SK-N-SH (cell line): Measurements from ENCODE around the gene DQX1.

Experiments
- FOXM1 ChIP-seq: IDR thresholded peaks from 2 replicates; pipeline ENCODE4 v1.4.0; 2012; ENCODE audit warnings: low read depth, mild to moderate bottlenecking
- POLR2AphosphoS5 ChIP-seq: IDR thresholded peaks from 2 replicates; pipeline ENCODE4 v1.6.1; 2012; ENCODE audit warnings: low read depth, low read length
- RAD21 ChIP-seq: IDR thresholded peaks from 2 replicates; pipeline ENCODE4 v1.6.1; 2012; ENCODE audit warnings: mild to moderate bottlenecking, low read length
- YY1 ChIP-seq: IDR thresholded peaks from 2 replicates; pipeline ENCODE4 v1.4.0; 2012; ENCODE audit warnings: low read depth, mild to moderate bottlenecking
- TF ChIP-seq, protein P1 (sequence below): fragments of 200-600 bp; sonication (generic); IDR thresholded peaks from 2 replicates; pipeline ENCODE4 v1.6.1; 2017; ENCODE audit warnings: antibody characterized with exemption, mild to moderate bottlenecking, moderate library complexity
- TF ChIP-seq, protein P2 (sequence below): IDR thresholded peaks from 2 replicates; pipeline ENCODE4 v1.6.1; 2012; ENCODE audit warnings: mild to moderate bottlenecking, low read depth, low read length, moderate library complexity

DNA sequence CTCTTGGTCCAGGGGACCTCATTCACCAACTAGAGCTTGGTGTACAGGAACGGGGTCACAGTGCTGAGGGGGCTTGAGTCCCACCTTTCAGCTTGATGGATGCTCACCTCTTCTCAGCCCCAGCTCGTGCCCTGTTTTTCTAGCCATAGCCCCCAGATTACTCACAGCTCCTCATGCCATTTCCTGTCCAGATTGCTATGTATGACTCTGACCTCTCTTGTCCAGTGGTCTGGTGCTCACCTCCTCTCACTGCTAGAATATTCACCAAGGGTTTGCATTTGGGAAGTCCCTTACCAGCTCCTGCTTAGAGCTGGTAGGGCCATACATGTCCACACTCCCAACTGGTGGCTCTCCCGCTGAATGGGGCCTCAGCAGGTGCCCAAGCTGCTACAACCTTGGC, 32.5 kb downstream of the DQX1 start:
- TF ChIP-seq, protein P1, sequence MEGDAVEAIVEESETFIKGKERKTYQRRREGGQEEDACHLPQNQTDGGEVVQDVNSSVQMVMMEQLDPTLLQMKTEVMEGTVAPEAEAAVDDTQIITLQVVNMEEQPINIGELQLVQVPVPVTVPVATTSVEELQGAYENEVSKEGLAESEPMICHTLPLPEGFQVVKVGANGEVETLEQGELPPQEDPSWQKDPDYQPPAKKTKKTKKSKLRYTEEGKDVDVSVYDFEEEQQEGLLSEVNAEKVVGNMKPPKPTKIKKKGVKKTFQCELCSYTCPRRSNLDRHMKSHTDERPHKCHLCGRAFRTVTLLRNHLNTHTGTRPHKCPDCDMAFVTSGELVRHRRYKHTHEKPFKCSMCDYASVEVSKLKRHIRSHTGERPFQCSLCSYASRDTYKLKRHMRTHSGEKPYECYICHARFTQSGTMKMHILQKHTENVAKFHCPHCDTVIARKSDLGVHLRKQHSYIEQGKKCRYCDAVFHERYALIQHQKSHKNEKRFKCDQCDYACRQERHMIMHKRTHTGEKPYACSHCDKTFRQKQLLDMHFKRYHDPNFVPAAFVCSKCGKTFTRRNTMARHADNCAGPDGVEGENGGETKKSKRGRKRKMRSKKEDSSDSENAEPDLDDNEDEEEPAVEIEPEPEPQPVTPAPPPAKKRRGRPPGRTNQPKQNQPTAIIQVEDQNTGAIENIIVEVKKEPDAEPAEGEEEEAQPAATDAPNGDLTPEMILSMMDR, result no peak
- no peak for TF ChIP-seq YY1
- no peak for TF ChIP-seq POLR2AphosphoS5
- no peak for TF ChIP-seq FOXM1
- no peak for TF ChIP-seq RAD21
- TF ChIP-seq, protein P2, sequence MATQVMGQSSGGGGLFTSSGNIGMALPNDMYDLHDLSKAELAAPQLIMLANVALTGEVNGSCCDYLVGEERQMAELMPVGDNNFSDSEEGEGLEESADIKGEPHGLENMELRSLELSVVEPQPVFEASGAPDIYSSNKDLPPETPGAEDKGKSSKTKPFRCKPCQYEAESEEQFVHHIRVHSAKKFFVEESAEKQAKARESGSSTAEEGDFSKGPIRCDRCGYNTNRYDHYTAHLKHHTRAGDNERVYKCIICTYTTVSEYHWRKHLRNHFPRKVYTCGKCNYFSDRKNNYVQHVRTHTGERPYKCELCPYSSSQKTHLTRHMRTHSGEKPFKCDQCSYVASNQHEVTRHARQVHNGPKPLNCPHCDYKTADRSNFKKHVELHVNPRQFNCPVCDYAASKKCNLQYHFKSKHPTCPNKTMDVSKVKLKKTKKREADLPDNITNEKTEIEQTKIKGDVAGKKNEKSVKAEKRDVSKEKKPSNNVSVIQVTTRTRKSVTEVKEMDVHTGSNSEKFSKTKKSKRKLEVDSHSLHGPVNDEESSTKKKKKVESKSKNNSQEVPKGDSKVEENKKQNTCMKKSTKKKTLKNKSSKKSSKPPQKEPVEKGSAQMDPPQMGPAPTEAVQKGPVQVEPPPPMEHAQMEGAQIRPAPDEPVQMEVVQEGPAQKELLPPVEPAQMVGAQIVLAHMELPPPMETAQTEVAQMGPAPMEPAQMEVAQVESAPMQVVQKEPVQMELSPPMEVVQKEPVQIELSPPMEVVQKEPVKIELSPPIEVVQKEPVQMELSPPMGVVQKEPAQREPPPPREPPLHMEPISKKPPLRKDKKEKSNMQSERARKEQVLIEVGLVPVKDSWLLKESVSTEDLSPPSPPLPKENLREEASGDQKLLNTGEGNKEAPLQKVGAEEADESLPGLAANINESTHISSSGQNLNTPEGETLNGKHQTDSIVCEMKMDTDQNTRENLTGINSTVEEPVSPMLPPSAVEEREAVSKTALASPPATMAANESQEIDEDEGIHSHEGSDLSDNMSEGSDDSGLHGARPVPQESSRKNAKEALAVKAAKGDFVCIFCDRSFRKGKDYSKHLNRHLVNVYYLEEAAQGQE, result no peak
